Natural killer cell treated with Interleukin-12 subunit alpha and Interleukin-12 subunit beta and Interleukin-15 and Interleukin-18, amount 100 ng/mL, for 72 hours (primary cell): ENCODE results near the gene KCNJ1. TPM values are rescaled to one million over a fixed set of nuclear protein-coding genes. Genes with fewer than 3 reads are reported as not detected.

ENCODE experiments used
- ATAC-seq, 2 donors: fragments of 150-1000 bp; cut with Tn5 transposase in 1 of 2; sonication (Bioruptor Pico), chemical (Tn5 transposase) in 1 of 2; 2 replicates each; pipeline ENCODE4 v1.10.0; 2021
- DNase-seq: peaks from one replicate; pipeline ENCODE4 v3.0.0; 2022; ENCODE audit warnings: low spot score
- H3K27ac Mint-ChIP-seq, 2 donors: 1 replicate in 1 of 2; 2 replicates in 1 of 2; pipeline ENCODE4 v1.8.0; 2022; ENCODE audit warnings: mixed read lengths in 2 of 2, mild to moderate bottlenecking in 1 of 2, moderate library complexity in 1 of 2
- H3K27me3 Mint-ChIP-seq, 2 donors: 1 replicate in 1 of 2; 2 replicates in 1 of 2; pipeline ENCODE4 v1.8.0; 2022; ENCODE audit warnings: mixed read lengths in 2 of 2
- H3K36me3 Mint-ChIP-seq: one replicate; pipeline ENCODE4 v1.8.0; 2022; ENCODE audit warnings: mixed read lengths
- H3K4me1 Mint-ChIP-seq, 2 donors: 1 replicate in 1 of 2; 2 replicates in 1 of 2; pipeline ENCODE4 v1.8.0; 2022; ENCODE audit warnings: low read depth in 2 of 2, mixed read lengths in 2 of 2, mild to moderate bottlenecking in 1 of 2
- H3K4me3 Mint-ChIP-seq: one replicate; pipeline ENCODE4 v1.8.0; 2022; ENCODE audit warnings: mixed read lengths
- H3K9me3 Mint-ChIP-seq: 2 replicates; pipeline ENCODE4 v1.8.0; 2022; ENCODE audit warnings: mixed read lengths
- total RNA-seq, 2 donors: library from RNA; stranded (reverse); gene quantifications; one replicate each; pipeline ENCODE4 v1.2.3, GENCODE V29; 2022

KCNJ1 gene
- total RNA-seq, 2 donors from 2014 or later, result not detected

GRCh38 chr11:128841461-128842072 lies 25.5 kb downstream of the KCNJ1 start:
- peaks cover 40 to 41% of the 10 kb centered on the region in 2 donors for H3K4me1 Mint-ChIP-seq
- no peaks in the 10 kb centered on the region for H3K36me3 Mint-ChIP-seq
- no peaks in the 10 kb centered on the region for H3K27me3 Mint-ChIP-seq
- H3K4me3 Mint-ChIP-seq, result peak overlapping the region; percentile 15
- H3K27ac Mint-ChIP-seq, result peak overlapping the region; percentile 57 to 75
- DNase-seq (no peak), ATAC-seq (peak; percentile 42 to 55)
- no peaks in the 10 kb centered on the region for H3K9me3 Mint-ChIP-seq

DNA sequence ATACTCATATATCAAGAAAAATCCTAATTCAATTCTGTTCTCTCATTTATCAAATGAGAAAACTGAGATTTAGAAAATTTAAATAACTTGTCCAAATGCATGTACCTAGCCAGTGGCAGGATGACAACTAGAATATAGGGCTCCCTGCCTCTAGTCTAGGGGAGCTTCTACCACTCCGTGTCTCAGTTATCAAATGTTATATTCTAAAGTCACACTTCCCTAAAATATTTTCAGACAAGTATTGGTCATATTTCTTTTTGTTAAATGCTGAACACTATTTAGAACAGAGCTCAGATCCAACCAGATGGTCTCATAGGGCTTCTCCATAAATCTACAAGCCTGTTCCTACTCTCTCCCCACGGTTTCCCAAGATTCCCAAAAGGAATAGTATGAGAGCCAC lies 26.3 kb downstream of the KCNJ1 start:
- Mint-ChIP-seq H3K4me1 (peaks cover 40 to 43% of the 10 kb centered on the region in 2 donors), H3K9me3 (no peaks in the 10 kb centered on the region), H3K36me3 (no peaks in the 10 kb centered on the region), H3K27me3 (no peaks in the 10 kb centered on the region), H3K27ac (peak overlapping the region in 1 of 2 donors; percentile 75), H3K4me3 (no peak overlapping the region)
- ATAC-seq, result no peak
- DNase-seq, result no peak

- peaks cover 34 to 37% of the 10 kb centered on the region in 2 donors for H3K4me1 Mint-ChIP-seq
- no peak for ATAC-seq
- no peaks in the 10 kb centered on the region for H3K9me3 Mint-ChIP-seq
Measured at GRCh38 chr11:128840137-128840536, 27.0 kb downstream of the KCNJ1 start.

DNA sequence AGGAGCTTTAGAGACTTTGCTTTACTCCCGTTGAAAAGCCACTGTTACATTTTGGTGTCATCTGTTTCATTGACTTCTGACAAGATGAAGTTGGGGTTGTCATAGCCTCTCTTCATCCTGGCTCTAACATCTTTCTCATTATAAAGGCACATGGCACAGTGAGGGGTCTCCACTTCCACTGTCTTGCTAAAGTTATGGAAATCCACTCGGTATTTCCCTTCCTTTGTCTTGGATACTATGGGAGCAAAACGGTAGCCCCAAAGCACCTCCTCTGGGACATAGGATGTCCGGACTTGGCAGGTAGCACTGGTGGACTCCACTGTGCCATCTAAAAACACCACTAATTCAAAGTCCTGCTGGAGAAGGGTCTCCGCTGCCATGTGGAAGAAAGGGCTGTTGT lies 28.0 kb downstream of the KCNJ1 start:
- Mint-ChIP-seq H3K27me3 (no peaks in the 10 kb centered on the region), H3K4me1 (peaks cover 26 to 36% of the 10 kb centered on the region in 2 donors), H3K36me3 (no peaks in the 10 kb centered on the region), H3K27ac (no peak overlapping the region), H3K9me3 (no peaks in the 10 kb centered on the region), H3K4me3 (no peak overlapping the region)
- ATAC-seq (no peak), DNase-seq (no peak)

More at GRCh38 chr11:128840137-128840536, 27.0 kb downstream of the KCNJ1 start:
- DNase-seq, result no peak
- H3K36me3 Mint-ChIP-seq, result no peaks in the 10 kb centered on the region
- H3K27ac Mint-ChIP-seq, result no peak overlapping the region
- H3K27me3 Mint-ChIP-seq, result no peaks in the 10 kb centered on the region
- no peak overlapping the region for H3K4me3 Mint-ChIP-seq

DNA sequence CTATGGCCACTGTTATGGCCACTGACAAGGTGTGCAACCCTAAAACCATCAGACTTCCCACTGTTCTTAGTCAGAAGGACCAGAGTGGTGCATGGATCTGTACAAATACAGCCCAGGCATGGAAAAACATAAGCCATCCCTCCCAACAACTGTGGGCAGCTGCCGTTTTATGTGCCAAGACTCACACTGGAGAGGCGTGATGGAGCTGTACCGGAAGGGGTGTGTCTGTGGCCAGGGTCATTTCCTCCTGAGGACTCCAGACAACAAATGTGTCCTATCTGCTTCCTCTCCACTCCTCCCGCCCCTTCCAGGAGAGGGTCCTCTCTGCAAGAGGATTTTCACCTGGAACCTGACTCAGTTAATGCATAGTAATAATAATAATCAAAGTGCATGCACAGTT lies 29.5 kb downstream of the KCNJ1 start:
- no peak overlapping the region for H3K4me3 Mint-ChIP-seq
- DNase-seq (no peak), ATAC-seq (peak; percentile 71 to 87)
- peaks cover 31 to 37% of the 10 kb centered on the region in 2 donors for H3K4me1 Mint-ChIP-seq
- no peaks in the 10 kb centered on the region for H3K36me3 Mint-ChIP-seq
- H3K27ac Mint-ChIP-seq, result no peak overlapping the region
- H3K9me3 Mint-ChIP-seq, result no peaks in the 10 kb centered on the region
- no peaks in the 10 kb centered on the region for H3K27me3 Mint-ChIP-seq

- no peak overlapping the region for H3K4me3 Mint-ChIP-seq
- peaks cover 25 to 26% of the 10 kb centered on the region in 2 donors for H3K4me1 Mint-ChIP-seq
- no peak overlapping the region for H3K27ac Mint-ChIP-seq
- no peaks in the 10 kb centered on the region for H3K27me3 Mint-ChIP-seq
- ATAC-seq (no peak), DNase-seq (no peak)
- H3K9me3 Mint-ChIP-seq, result no peaks in the 10 kb centered on the region
- H3K36me3 Mint-ChIP-seq, result no peaks in the 10 kb centered on the region
Measured at GRCh38 chr11:128835741-128836430, 31.2 kb downstream of the KCNJ1 start.

- no peak overlapping the region for H3K27ac Mint-ChIP-seq
- DNase-seq (no peak), ATAC-seq (no peak)
- H3K9me3 Mint-ChIP-seq, result no peaks in the 10 kb centered on the region
- H3K27me3 Mint-ChIP-seq, result no peaks in the 10 kb centered on the region
- peaks cover 34 to 36% of the 10 kb centered on the region in 2 donors for H3K4me1 Mint-ChIP-seq
- no peaks in the 10 kb centered on the region for H3K36me3 Mint-ChIP-seq
- H3K4me3 Mint-ChIP-seq, result no peak overlapping the region
Measured at GRCh38 chr11:128834157-128834556, 32.9 kb downstream of the KCNJ1 start.

- Mint-ChIP-seq H3K9me3 (no peaks in the 10 kb centered on the region), H3K4me3 (peak overlapping the region; percentile 1), H3K36me3 (no peaks in the 10 kb centered on the region), H3K27ac (peak overlapping the region in 1 of 2 donors; percentile 9), H3K4me1 (peaks cover 21 to 30% of the 10 kb centered on the region in 2 donors), H3K27me3 (no peaks in the 10 kb centered on the region)
- DNase-seq (no peak), ATAC-seq (no peak)
Measured at GRCh38 chr11:128832121-128832497, 35.0 kb downstream of the KCNJ1 start.

DNA sequence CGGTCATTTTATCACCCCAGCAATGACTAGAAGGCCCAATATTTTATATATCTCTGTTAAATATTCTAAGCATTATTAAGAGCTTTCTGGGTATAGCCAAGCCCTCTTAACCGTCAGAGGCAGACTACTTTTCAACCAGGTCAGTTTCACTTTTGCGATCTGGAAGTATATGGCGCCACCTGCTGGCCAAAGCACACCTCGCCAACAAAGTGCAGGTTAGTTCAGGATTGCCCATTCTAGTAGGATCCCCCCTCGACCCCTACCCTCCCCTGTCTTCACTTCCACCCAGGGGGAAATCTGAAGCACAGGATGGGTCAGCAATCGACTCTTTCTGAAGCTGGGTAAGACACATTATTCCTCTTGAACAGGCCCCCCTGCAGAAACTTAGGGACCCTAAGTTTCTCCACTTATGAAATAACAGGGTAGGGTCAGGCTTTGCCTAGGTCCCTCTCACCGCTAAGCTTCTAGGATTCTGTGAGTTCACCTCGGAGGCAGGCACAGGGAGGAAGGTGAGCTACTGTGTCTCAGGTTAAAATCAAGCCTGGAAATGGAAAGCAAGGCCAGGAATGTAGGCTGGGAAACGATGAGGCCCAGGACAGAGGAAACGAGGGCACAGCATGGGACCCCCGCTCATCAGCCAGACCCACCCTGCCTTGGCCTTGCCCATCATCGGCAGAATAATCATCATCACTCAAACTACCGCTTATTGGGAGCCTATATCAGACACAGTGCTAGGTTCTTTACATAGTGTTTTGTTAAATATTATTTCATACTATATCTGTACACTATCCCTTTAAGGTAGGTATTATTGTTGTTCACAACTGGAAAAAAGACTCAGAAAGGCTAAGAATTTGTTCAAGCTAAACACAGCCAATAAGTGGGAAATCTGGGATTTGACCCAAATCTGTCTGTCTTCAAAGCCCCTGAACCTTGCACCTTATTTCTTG lies 35.6 kb downstream of the KCNJ1 start:
- ATAC-seq (peak; percentile 73 to 83), DNase-seq (peak; percentile 89)
- H3K4me1 Mint-ChIP-seq, result peaks cover 19 to 27% of the 10 kb centered on the region in 2 donors
- H3K27ac Mint-ChIP-seq, result peak overlapping the region; percentile 85 to 94
- no peaks in the 10 kb centered on the region for H3K9me3 Mint-ChIP-seq
- H3K4me3 Mint-ChIP-seq, result peak overlapping the region; percentile 78
- no peaks in the 10 kb centered on the region for H3K36me3 Mint-ChIP-seq
- H3K27me3 Mint-ChIP-seq, result no peaks in the 10 kb centered on the region

GRCh38 chr11:128830290-128831173 lies 36.6 kb downstream of the KCNJ1 start:
- H3K4me3 Mint-ChIP-seq, result peak overlapping the region; percentile 78
- no peak for DNase-seq
- H3K9me3 Mint-ChIP-seq, result no peaks in the 10 kb centered on the region
- no peaks in the 10 kb centered on the region for H3K36me3 Mint-ChIP-seq
- no peaks in the 10 kb centered on the region for H3K27me3 Mint-ChIP-seq
- peaks cover 20 to 27% of the 10 kb centered on the region in 2 donors for H3K4me1 Mint-ChIP-seq
- H3K27ac Mint-ChIP-seq, result peak overlapping the region; percentile 85 to 94
- peak; percentile 63 to 69 for ATAC-seq

DNA sequence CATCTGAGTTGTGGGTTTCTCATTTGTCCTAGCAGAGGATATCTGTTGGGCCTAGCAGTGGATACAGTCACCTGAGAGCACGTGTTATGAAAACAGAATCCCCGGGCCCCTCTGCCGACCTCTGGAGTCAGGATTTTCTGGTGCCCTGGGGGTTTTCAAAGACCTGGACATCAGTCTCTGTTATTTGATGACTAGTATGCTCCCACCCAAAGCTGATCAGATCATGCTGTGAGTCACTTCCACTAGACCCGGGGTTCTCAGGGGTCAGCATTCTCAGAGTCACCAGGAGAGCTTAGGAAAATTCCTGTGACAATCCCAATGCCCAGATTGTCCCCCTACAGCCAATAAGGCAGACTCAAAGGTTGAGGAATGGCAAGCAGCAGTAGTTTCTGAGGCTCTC lies 38.7 kb downstream of the KCNJ1 start:
- H3K27me3 Mint-ChIP-seq, result no peaks in the 10 kb centered on the region
- peaks cover 23 to 30% of the 10 kb centered on the region in 2 donors for H3K4me1 Mint-ChIP-seq
- no peak for ATAC-seq
- no peak for DNase-seq
- H3K36me3 Mint-ChIP-seq, result no peaks in the 10 kb centered on the region
- no peak overlapping the region for H3K27ac Mint-ChIP-seq
- no peaks in the 10 kb centered on the region for H3K9me3 Mint-ChIP-seq
- H3K4me3 Mint-ChIP-seq, result no peak overlapping the region

DNA sequence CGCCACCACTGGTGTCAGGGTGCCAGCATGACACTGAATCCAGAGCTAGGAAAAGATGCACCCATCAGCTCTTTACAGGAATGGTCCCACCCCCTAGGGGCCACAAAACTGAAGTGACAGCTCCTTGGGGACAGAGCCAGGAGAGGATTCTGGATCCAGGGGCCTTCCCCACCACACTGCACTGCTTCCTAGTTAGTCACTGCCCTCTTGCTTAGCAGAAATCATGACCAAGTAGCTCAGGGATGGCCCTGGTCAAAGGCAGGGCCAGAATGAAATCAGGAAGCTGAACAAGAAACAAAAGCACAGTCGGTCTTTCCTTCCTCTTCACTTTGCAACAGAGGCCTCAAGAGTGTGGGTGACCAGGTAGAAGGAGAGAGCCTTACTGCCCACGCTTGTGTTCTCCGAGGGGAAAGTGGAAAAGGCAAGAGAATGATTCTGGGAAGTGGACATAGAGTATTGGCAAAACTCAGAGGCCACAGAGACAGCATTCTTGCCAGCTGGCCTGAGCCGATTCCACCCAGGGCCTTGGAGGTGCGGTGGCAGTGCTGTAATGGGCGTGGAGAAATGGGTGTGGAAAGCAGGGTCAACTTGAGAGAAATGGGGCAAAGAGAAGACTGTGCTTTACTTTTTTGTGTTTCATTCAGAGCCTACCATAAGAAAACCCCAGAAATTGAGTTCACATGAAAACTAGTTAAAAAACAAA lies 39.8 kb downstream of the KCNJ1 start:
- H3K4me1 Mint-ChIP-seq, result peaks cover 23 to 26% of the 10 kb centered on the region in 2 donors
- no peak overlapping the region for H3K4me3 Mint-ChIP-seq
- no peaks in the 10 kb centered on the region for H3K9me3 Mint-ChIP-seq
- H3K27me3 Mint-ChIP-seq, result no peaks in the 10 kb centered on the region
- H3K36me3 Mint-ChIP-seq, result no peaks in the 10 kb centered on the region
- DNase-seq (no peak), ATAC-seq (no peak)
- H3K27ac Mint-ChIP-seq, result peak overlapping the region; percentile 54
